ENCODE measurements around the gene FOXO1.

DNA sequence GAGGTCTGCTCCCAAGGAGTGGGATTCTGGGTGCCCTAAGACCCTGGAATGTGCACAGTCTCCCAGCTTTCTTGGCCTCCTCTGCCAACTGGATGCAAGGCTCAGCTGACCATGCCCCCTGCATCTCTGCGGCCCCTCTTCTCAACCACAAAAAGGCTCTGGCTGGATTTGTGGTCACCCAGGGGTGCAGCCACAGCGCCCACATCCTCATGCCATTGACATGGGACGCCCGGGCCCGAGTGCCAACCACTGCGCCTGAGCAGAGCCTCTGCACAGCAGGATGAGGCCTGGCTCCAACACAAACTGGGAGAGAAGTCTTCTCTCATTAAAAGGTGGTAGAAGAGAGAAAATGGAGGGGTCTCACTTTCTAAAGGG, 103.5 kb downstream of the FOXO1 start:
- TF ChIP-seq, protein P1, sequence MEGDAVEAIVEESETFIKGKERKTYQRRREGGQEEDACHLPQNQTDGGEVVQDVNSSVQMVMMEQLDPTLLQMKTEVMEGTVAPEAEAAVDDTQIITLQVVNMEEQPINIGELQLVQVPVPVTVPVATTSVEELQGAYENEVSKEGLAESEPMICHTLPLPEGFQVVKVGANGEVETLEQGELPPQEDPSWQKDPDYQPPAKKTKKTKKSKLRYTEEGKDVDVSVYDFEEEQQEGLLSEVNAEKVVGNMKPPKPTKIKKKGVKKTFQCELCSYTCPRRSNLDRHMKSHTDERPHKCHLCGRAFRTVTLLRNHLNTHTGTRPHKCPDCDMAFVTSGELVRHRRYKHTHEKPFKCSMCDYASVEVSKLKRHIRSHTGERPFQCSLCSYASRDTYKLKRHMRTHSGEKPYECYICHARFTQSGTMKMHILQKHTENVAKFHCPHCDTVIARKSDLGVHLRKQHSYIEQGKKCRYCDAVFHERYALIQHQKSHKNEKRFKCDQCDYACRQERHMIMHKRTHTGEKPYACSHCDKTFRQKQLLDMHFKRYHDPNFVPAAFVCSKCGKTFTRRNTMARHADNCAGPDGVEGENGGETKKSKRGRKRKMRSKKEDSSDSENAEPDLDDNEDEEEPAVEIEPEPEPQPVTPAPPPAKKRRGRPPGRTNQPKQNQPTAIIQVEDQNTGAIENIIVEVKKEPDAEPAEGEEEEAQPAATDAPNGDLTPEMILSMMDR (conservative IDR thresholded peaks at IDR 0.05; ENCODE audit: low read length), result no peak
- TF ChIP-seq EZH2phosphoT487 (IDR thresholded peaks at IDR 0.05; ENCODE audit: borderline replicate concordance), result peak; percentile 50; the same call in 1 of the 2 replicates
